Left lobe of liver (tissue), 2 donors: ENCODE measurements around the gene FLOT1. TPM values are rescaled to one million over a fixed set of nuclear protein-coding genes. Genes with fewer than 3 reads are reported as not detected.
"Not testable (repeated sequence)": the region's sequence is repeated elsewhere in the genome, so short reads cannot be mapped to it uniquely, and the experiment has no call there.

ENCODE experiments used
- ATAC-seq: fragments of 200-7000 bp; cut with Tn5 transposase; one replicate; pipeline ENCODE4 v1.9.1; 2020; ENCODE audit warnings: mild to moderate bottlenecking, moderate library complexity
- DNase-seq: peaks from one replicate; pipeline ENCODE4 v3.0.0-alpha.2; 2020; ENCODE audit warnings: low spot score
- total RNA-seq: library from RNA; stranded (reverse); gene quantifications from one replicate; pipeline ENCODE4 v1.2.1, GENCODE V29; 2021
- donor health status: DM: no; HTN: no; CAD: no; lungs with moderate emphysema.
- donor health status: DM: no; HTN: yes; CAD: no.

Gene FLOT1
- total RNA-seq, 1 donor from 2014 or later, result 45.9 TPM

DNA sequence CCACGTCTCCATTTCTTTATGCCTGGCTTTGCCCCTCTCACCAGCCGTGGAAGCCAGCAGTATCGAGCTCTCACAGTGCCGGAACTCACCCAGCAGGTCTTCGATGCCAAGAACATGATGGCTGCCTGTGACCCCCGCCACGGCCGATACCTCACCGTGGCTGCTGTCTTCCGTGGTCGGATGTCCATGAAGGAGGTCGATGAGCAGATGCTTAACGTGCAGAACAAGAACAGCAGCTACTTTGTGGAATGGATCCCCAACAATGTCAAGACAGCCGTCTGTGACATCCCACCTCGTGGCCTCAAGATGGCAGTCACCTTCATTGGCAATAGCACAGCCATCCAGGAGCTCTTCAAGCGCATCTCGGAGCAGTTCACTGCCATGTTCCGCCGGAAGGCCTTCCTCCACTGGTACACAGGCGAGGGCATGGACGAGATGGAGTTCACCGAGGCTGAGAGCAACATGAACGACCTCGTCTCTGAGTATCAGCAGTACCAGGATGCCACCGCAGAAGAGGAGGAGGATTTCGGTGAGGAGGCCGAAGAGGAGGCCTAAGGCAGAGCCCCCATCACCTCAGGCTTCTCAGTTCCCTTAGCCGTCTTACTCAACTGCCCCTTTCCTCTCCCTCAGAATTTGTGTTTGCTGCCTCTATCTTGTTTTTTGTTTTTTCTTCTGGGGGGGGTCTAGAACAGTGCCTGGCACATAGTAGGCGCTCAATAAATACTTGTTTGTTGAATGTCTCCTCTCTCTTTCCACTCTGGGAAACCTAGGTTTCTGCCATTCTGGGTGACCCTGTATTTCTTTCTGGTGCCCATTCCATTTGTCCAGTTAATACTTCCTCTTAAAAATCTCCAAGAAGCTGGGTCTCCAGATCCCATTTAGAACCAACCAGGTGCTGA, 18.4 kb downstream of the FLOT1 start:
- ATAC-seq, DNase-seq: not testable (repeated sequence)

DNA sequence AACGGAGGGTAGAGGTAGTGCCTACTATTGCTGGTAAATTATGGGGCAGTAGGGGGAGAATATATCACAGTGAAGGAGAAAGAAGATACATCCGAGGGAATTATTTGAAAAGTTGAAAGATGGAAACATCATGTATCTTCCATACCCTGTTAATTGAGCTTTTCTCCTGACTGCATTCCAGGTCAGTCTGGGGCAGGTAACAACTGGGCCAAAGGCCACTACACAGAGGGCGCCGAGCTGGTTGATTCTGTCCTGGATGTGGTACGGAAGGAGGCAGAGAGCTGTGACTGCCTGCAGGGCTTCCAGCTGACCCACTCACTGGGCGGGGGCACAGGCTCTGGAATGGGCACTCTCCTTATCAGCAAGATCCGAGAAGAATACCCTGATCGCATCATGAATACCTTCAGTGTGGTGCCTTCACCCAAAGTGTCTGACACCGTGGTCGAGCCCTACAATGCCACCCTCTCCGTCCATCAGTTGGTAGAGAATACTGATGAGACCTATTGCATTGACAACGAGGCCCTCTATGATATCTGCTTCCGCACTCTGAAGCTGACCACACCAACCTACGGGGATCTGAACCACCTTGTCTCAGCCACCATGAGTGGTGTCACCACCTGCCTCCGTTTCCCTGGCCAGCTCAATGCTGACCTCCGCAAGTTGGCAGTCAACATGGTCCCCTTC, 19.2 kb downstream of the FLOT1 start:
- DNase-seq, ATAC-seq: not testable (repeated sequence)

DNA sequence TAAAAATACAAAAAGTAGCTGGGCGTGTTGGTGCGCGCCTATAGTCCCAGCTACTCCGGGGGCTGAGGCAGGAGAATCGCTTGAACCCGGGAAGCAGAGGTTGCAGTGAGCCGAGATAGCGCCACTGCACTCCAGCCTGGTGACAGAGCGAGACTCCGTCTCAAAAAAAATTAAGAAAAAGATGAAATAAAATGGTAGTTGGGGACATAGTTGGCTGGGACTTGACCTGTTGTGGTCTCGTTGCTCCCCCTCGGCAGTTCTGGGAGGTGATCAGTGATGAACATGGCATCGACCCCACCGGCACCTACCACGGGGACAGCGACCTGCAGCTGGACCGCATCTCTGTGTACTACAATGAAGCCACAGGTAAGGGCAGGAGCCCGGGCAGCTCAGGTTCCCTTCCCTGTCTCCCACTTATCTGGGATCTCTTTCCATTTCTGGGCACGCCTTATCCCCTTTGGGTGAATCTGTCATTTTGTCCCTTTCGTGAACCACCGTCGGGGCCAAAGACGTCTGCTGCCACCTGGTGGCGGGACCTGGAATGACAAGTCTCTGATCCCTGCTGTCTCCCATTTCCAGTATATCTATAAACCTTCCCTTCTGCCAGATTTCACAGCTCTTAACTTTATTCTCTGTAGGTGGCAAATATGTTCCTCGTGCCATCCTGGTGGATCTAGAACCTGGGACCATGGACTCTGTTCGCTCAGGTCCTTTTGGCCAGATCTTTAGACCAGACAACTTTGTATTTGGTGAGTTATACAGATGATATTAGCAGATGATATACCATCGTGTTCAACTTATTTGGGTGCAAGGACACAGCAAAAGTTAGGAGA, 20.0 kb downstream of the FLOT1 start:
- DNase-seq, result peak; percentile 85
- ATAC-seq, result peak; percentile 57

DNA sequence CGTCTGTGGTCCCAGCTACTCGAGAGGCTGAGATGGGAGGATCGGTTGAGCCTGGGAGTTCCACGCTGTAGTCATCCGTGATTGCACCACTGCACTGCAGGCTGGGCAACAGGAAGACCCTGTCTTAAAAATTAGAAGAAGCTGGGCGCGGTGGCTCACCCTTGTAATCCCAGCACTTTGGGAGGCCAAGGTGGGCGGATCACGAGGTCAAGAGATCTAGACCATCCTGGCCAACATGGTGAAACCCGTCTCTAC, 20.5 kb downstream of the FLOT1 start:
- not testable (repeated sequence) for ATAC-seq, DNase-seq

DNA sequence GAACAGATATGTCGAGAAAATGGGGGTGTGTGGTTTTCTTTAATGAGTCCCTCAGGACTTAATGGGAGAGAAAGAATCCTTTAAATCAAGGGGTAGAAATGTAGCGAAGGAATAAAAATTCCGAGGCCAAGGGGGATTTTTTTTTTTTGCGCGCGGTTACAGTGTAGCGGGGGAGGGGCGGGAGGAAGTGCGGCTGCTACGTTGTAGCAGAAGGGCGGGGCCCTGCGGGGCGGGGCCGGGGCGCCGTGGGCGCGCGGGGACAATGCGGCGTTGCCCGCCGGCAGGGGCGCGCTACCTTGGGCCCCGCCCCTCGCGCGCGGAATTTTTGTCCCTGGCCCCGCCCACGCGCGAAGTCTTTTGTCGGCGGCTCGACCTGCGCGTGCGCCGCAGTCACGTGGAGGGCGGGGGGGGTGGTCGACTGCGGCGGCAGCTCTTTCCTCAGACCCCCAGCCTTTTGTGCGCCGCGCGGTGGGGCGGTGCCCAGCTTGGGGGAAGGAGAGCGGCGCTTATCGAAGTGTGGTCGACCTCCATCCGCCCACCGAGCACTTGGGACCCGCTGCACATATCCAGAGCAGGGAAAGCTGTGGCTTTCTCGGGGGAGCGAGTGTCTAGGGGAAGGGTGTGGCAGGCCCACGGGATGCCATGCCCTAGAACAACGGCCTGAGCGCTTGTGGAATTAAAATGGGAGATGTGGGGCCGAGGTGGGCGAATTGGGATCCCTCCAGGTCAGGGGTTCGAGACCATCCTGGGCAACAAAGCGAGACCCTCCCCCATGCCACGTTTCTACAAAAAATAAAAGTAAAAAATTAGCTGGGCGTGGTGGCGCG, 21.1 kb downstream of the FLOT1 start:
- peak; percentile 91 for DNase-seq
- ATAC-seq, result peak; percentile 64

DNA sequence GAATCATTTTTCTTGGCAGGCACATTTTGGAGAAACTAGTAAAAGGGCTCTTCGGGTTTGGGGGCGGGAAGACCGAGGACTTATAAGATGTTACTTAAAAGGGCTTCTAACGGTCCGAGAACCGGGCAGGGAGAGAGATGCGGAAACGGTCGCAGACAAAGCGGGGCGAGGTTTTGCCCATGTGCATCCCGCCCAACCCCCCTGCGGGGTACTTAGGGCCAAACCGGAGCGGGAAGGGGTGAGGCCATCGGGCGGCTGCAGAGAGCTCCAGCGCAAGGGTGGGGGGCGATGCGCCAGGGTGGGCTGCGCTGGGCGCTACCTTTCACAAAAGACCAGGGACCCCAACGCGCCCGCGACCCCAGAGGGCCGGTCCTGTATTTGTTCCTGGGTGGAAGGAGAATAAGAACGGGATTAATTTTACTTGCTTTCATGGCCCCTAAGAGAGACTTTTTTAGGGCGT, 21.7 kb downstream of the FLOT1 start:
- ATAC-seq (peak; percentile 15), DNase-seq (peak; percentile 78)

DNA sequence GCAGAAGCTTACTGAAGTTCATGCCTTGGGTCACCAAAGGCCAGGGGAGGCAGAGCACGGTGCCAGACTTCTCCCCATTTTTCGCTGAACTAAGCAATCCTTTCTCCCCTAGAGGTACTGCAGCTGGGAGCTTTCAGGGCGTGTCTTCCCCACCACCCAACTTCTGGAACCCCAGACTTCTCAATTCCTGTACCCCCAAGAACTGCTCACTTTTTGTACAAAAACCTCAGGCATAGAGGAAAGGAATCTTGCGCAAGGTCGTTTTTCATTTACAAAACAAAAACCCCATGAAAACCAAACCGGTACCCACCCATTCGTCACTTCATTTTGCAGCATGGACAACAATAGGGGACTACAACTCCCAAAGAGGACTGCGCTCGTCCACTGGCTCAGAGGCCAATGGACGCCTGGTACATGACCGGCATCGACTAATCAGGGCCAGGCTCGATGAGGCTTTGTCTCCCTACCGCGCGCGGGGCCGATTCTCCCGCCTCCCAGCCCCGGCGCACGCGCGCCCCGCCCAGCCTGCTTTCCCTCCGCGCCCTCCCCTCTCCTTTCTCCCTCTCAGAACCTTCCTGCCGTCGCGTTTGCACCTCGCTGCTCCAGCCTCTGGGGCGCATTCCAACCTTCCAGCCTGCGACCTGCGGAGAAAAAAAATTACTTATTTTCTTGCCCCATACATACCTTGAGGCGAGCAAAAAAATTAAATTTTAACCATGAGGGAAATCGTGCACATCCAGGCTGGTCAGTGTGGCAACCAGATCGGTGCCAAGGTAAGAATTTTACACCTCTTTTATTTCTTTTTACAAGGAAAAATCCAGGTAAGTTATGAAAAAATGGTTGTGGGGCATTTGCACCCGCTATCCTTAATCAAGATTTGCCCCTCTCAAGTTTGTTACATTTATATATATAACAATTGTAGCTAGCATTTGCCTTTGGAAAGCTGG, 22.4 kb downstream of the FLOT1 start, which contains the start of gene TUBB:
Gene TUBB, plus strand, starts transcription at position 562 of the 947 bp plus-strand sequence. Its CDS starts 155 bp downstream, at position 717.
- DNase-seq, result peak; percentile 97
- peak; percentile 72 for ATAC-seq

DNA sequence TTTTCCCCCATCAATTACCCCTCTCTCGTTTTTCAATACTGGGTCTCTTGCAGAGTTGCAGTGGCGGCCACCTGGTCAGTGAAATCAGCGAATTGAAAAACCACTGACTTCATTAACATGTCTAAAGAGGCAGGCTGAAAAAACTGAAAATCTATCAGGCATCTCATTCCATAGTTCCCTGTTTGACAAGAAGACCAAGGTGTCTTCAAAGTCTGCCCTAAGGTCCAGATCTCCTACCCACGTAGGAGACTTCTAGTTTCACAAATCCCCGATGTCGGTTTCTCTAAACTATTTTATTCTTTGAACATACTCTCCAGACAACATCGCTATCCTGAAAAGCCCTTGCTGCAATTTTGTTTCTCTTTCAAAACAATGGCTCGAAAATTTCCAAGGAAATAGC, 23.1 kb downstream of the FLOT1 start:
- ATAC-seq (no peak), DNase-seq (no peak)

DNA sequence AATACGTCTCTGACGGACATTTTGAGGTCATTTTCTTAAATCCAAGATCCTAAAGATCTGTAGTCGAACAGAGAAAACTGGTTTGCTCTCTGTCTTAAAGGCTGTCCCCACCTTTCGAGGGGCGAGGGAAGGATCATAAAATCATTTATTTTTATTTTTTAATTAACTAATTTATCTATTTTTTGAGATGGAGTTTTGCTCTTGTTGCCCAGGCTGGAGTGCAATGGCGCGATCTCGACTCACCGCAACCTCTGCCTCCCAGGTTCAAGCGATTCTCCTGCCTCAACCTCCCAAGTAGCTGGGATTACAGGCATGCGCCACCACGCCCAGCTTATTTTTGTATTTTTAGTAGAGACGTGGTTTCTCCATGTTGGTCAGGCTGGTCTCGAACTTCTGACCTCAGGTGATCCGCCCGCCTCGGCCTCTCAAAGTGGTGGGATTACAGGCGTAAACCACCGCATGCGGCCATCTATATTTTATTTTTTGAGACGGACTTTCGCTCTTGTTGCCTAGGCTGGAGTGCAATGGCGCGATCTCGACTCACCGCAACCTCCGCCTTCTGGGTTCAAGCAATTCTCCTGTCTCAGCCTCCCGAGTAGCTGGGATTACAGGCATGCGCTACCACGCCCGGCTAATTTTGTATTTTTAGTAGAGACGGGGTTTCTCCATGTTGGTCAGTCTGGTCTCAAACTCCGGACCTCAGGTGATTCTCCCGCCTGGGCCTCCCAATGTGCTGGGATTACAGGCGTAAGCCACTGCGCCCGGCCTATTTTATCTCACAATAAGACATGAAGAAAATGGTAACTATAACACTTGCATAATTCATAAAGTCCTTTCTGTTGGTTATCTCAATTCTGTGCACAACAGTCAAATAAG, 24.4 kb downstream of the FLOT1 start:
- DNase-seq, result not testable (repeated sequence)

DNA sequence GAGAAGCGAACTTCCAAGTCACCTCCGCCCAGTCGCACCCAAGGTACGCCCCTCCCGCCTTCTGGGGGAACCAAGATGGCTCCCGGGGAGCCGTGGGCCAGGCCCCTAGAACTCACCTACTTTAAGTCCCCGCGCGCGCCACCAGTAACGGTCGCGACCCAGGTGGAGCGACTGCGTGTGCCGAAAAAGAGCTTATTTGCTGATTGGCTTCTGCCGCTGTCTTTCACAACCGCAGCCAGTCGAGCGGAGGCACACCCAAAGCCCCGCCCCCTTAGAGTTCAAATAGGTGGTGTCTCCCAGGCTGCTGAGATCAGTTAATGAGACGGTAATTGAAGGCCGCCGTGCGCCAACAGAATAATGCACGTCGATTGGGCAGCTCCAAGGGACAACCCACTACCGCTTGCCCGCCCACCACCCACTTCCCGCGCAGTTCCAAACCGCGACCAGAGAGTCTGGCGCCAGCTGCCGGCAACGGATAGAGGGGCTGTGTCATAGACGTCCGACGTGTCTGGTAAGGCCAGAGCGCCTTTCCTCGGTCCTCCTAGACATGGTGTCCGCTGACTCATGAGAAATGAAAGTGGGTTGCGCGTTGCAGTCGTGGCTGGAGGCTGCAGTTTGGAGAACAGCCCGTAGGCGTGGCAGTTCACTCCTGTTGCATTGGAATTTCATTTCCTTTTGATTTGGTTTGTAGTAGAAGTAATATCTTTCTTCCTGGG, 25.2 kb downstream of the FLOT1 start, which contains the start of gene MDC1:
Gene MDC1, minus strand, starts transcription at position 153 of the 716 bp plus-strand sequence. CDS start 2,106 bp downstream, outside the sequence.
- peak; percentile 100 for DNase-seq
- ATAC-seq, result peak; percentile 77

More for the DNA sequence above, 24.4 kb downstream of the FLOT1 start:
- ATAC-seq, result not testable (repeated sequence)

DNA sequence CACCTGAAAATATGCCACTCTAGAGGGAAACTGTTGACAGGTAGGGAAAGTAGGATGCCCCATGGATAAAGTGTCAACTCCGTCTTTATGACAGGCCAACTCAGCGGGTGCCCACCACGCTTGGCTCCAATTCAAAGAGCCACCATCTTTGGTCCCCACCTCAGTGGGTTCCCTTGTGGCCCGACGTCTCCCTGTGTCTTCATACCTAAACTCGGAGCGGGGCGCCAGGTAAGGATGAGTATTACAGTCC, 25.7 kb downstream of the FLOT1 start:
- no peak for DNase-seq

DNA sequence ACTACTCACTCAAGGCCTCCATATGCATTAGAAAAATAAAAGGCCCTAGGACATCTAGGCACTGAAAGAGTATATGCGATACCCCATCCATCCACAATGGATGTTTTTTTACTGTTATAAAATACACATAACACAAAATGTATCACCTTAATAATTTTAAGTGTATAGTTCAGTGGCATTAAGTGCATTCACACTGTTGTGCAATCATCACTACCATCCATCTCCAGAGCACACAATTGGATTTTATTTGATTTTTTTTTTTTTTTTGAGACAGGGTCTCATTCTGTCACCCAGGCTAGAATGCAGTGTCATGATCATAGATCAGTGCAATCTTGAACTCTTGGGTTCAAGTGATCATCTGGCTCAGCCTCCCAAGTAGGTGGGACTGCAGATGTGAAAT, 28.2 kb downstream of the FLOT1 start:
- DNase-seq (no peak), ATAC-seq (no peak)

More for the DNA sequence above, 25.7 kb downstream of the FLOT1 start:
- no peak for ATAC-seq

DNA sequence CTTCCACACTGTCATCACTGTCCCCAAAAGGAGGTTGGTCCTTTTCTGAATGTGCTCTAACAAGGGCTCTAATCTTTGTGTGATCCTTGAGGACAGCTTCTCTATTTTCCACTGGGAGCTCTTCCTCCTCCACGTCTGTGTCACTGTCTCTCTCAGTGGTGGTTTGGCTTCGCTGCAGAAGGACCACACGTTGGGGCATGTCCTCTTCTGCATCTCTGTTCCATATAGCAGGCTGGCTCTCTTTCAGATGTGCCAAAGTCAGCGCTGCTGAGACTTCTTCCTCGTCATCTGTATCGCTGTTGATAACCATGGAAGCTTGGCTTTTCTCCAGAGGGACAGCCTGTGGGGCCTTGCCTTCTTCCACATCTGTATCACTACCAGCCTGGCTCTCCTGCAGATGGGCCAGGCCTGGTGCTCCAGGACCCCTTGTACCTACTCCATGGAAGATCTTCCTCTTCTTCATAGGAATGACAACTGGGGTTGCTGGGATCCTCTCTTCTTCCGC, 30.0 kb downstream of the FLOT1 start:
- no peak for DNase-seq
- no peak for ATAC-seq

DNA sequence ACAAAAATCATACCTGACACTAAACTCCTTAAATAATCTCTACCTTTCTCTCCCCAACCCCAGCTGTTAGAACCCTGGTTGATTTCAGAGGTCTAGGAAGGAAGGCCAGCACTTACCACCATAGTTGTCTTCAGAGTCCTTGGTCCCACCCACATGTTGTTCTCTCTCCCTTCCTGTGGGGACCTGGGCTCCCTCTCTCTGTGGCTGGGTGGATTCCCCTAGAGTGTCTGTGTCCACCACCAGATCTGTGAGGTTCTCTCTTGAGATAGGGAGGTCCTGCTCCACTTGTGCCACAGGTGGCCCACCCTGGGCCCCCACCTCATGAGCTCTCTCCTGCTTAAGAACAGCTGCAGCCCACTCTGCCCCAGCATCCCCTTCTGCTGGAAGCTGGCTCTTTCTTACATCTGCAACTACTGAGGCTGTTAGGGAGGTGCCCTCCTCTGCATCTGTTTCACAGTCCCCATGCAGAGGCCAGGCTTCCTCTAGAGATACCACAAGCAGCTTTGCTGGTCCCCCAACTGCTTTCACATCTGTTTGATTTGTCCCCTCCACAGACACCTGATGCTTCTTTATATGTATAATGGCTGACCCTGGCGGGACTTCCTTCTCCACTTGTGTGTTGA, 30.6 kb downstream of the FLOT1 start:
- ATAC-seq (no peak), DNase-seq (no peak)

DNA sequence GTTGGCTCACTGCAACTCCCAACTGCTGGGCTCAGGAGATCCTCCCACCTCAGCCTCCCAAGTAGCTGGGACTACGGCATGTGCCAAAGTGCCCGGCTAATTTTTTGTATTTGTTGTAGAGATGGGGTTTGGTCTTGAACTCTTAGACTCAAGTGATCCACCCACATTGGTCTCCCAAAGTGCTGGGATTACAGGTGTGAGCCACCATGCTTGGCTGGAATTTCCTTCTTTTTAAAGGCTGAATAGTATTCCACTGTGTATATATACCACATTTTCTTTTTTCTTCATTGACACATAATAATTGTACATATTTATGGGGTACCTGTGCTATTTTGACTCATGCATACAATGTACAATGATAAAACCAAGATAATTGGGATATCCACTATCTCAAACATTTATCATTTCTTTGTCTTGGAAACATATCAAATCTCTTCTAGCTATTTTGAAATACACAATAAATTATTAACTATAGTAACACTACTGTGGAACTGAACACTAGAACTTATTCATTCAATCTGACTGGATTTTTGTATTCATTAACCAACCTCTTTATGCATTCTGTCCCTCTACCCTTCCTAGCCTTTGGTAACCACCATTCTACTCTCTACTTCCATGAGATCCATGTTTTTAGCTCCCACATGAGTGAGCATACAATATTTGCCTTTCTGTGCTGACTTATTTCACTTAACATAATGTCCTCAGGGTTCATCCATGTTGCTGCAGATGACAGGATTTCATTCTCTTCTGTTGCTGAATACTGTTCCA, 33.2 kb downstream of the FLOT1 start:
- no peak for DNase-seq
- peak; percentile 87 for ATAC-seq

DNA sequence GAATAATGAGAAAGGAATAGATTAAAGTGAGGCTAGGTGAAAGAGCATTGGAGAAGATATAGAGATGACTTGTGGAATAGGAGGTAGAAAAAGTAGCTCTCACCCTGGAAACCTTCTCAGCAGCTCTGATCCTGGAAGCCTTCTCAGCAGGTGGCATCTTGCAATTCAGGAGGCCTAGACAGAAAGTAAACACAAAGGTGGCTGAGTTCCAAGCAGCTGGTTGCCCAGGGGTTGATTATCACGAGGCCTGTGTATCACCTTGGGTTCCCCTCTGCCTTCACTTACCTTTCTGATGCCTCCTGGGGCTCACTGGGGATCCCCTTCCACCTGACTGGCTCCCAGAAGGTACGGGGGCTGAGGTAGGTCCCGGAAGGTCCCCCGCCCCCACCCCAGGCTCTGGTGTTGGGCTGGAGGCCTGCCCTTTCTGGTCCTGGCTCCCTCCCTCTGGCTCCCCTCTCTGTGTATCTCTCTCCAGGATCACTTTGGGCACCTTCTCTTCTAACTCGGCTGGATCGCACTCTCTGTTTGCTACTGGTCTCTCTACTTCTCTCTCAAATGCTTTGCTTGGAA, 35.1 kb downstream of the FLOT1 start:
- no peak for DNase-seq
- peak; percentile 28 for ATAC-seq
